HepG2 (cell line): ENCODE data around the gene RAP1GAP2. TPM values are rescaled to one million over a fixed set of nuclear protein-coding genes. Genes with fewer than 3 reads are reported as not detected.

Source experiments
- ATAC-seq: fragments of 200-7000 bp; cut with Tn5 transposase; 3 replicates; pipeline ENCODE4 v1.9.1; 2020; ENCODE audit warnings: mild to moderate bottlenecking, moderate library complexity
- BruUV-seq: library from RNA; stranded (reverse); fragments of 400-500 nt; replicated peaks from 2 replicates; lab custom pipeline; 2021; lab: Mats Ljungman, UMichigan
- CTCF ChIA-PET: fragments of 300-600 bp; formaldehyde crosslinking; extraction: SDS; loops from one replicate; lab custom pipeline; 2021; ENCODE audit warnings: low total read pairs, inconsistent platforms, low intra/inter-chr PET ratio; lab: Yijun Ruan, JAX
- POLR2A ChIA-PET: fragments of 350-600 bp; sonication (Branson Sonifier 250); formaldehyde crosslinking; loops from one replicate; lab custom pipeline; 2020; ENCODE audit warnings: antibody characterized with exemption, inconsistent platforms; lab: Yijun Ruan, JAX
- DNase-seq: peaks from one replicate; pipeline ENCODE4 v3.0.0-alpha.2; 2015; ENCODE audit warnings: low spot score
- FAIRE-seq: peaks from 3 replicates; lab custom pipeline; 2011; peaks lifted over from hg19 to GRCh38; lab: Jason Lieb, UNC
- H2AFZ ChIP-seq: one replicate; pipeline ENCODE4 v1.6.1; 2011; ENCODE audit warnings: low read length, inconsistent platforms
- H3K27ac ChIP-seq: fragments of 300-600 bp; 3 replicates; pipeline ENCODE4 v1.8.0; 2011; ENCODE audit warnings: mixed run types, mild to moderate bottlenecking, mixed read lengths, low read length, inconsistent platforms; ENCODE audit not compliant: insufficient read depth; ENCODE audit errors: extremely low read length
- H3K27me3 ChIP-seq, 2 experiments: fragments of 200-600 bp in 1 of 2; 2 replicates in 1 of 2; 3 replicates in 1 of 2; pipeline versions ENCODE4 v1.6.0 to v1.8.0; 2011; ENCODE audit warnings: low read length in 2 of 2, mild to moderate bottlenecking in 2 of 2, moderate library complexity in 2 of 2, inconsistent platforms in 1 of 2; ENCODE audit not compliant: insufficient read depth in 2 of 2, control insufficient read depth in 1 of 2
- H3K36me3 ChIP-seq, 2 experiments: fragments of 200-600 bp in 1 of 2; replicated peaks in 1 of 2; 2 replicates in 1 of 2; 3 replicates in 1 of 2; pipeline versions ENCODE4 v1.5.1 to v1.8.0; 2011; ENCODE audit warnings: low read length in 2 of 2, inconsistent platforms in 1 of 2; ENCODE audit not compliant: insufficient read depth in 2 of 2, control insufficient read depth in 1 of 2
- H3K4me1 ChIP-seq: 2 replicates; pipeline ENCODE4 v1.5.1; 2012; ENCODE audit warnings: low read length, inconsistent platforms; ENCODE audit not compliant: insufficient read depth
- H3K4me2 ChIP-seq: 2 replicates; pipeline ENCODE4 v1.6.0; 2011; ENCODE audit warnings: low read depth, low read length, inconsistent platforms
- H3K4me3 ChIP-seq, 3 experiments: fragments of 200-600 bp in 1 of 3; sonication (generic), shearing (Covaris generic) in 1 of 3; replicated peaks in 1 of 3; 2 replicates each; pipeline ENCODE4 v1.5.1; 2011 to 2016; ENCODE audit warnings: low read length in 3 of 3, inconsistent platforms in 2 of 3, low read depth in 2 of 3, mild to moderate bottlenecking in 2 of 3, control low read depth in 1 of 3, mixed read lengths in 1 of 3; ENCODE audit not compliant: insufficient read depth in 1 of 3
- H3K79me2 ChIP-seq: one replicate; pipeline ENCODE4 v1.6.1; 2011; ENCODE audit warnings: low read length, inconsistent platforms; ENCODE audit not compliant: insufficient read depth
- H3K9ac ChIP-seq: 2 replicates; pipeline ENCODE4 v1.6.0; 2011; ENCODE audit warnings: mild to moderate bottlenecking, low read depth, low read length, inconsistent platforms; ENCODE audit not compliant: insufficient read depth
- H3K9me3 ChIP-seq: 2 replicates; pipeline ENCODE4 v1.5.1; 2012; ENCODE audit warnings: mild to moderate bottlenecking, low read length
- H4K20me1 ChIP-seq: 2 replicates; pipeline ENCODE4 v1.6.0; 2011; ENCODE audit warnings: inconsistent platforms, mild to moderate bottlenecking, low read length, moderate library complexity; ENCODE audit not compliant: insufficient read depth
- ARHGAP35 ChIP-seq: sonication (generic); formaldehyde crosslinking; IDR thresholded peaks from 2 replicates; pipeline ENCODE4 v1.9.0; 2022; ENCODE audit warnings: mild to moderate bottlenecking, inconsistent platforms, moderate library complexity, missing genetic modification reagents, borderline replicate concordance
- ATAD3A ChIP-seq: sonication (generic); formaldehyde crosslinking; IDR thresholded peaks from 2 replicates; pipeline ENCODE4 v1.4.0; 2020; ENCODE audit warnings: missing genetic modification reagents
- DBP ChIP-seq: sonication (generic); formaldehyde crosslinking; IDR thresholded peaks from 2 replicates; pipeline ENCODE4 v1.4.0; 2020; ENCODE audit warnings: missing genetic modification reagents; ENCODE audit errors: not compliant biosample characterization
- KDM3A ChIP-seq: IDR thresholded peaks from 2 replicates; pipeline ENCODE4 v1.6.1; 2018; ENCODE audit warnings: low read depth, missing compliant biosample characterization
- NONO ChIP-seq, 2 experiments: fragments of 450-650 bp in 1 of 2; sonication (generic) in 1 of 2; formaldehyde crosslinking in 1 of 2; IDR thresholded peaks in 1 of 2; conservative IDR thresholded peaks in 1 of 2; 2 replicates each; pipeline versions ENCODE4 v1.6.1 to v1.8.0; 2017 to 2022; ENCODE audit warnings: mild to moderate bottlenecking in 1 of 2, missing genetic modification reagents in 1 of 2, moderate library complexity in 1 of 2
- PCBP1 ChIP-seq: fragments of 200-400 bp; formaldehyde crosslinking; IDR thresholded peaks from 2 replicates; pipeline ENCODE4 v1.6.1; 2017; ENCODE audit warnings: mild to moderate bottlenecking, low read depth, low read length, borderline replicate concordance
- PHF8 ChIP-seq: sonication (generic); formaldehyde crosslinking; IDR thresholded peaks from 2 replicates; pipeline ENCODE4 v1.5.0; 2020; ENCODE audit warnings: missing genetic modification reagents
- RFXAP ChIP-seq: sonication (generic); formaldehyde crosslinking; IDR thresholded peaks from 2 replicates; pipeline ENCODE4 v1.4.0; 2020; ENCODE audit warnings: missing genetic modification reagents, borderline replicate concordance
- RXRA ChIP-seq: sonication (generic); formaldehyde crosslinking; IDR thresholded peaks from 2 replicates; pipeline ENCODE4 v1.5.1; 2020; ENCODE audit warnings: missing genetic modification reagents
- ZBTB7B ChIP-seq: sonication (generic); formaldehyde crosslinking; IDR thresholded peaks from 2 replicates; pipeline ENCODE4 v1.4.0; 2020; ENCODE audit warnings: missing genetic modification reagents
- ZNF547 ChIP-seq: sonication (generic); formaldehyde crosslinking; IDR thresholded peaks from 2 replicates; pipeline ENCODE4 v1.5.1; 2020; ENCODE audit warnings: mild to moderate bottlenecking, missing genetic modification reagents
- WGBS: methylation state at CpG from one replicate; pipeline ENCODE4 v1.1.6; 2017; ENCODE audit warnings: low lambda C conversion rate; 5-methylcytosine and 5-hydroxymethylcytosine counted together
- in situ Hi-C: cut with HindIII; loops from 2 replicates; pipeline ENCODE4 v1.10.0; 2017; ENCODE audit warnings: low pct_unique_long_range_greater_than_20kb; ENCODE audit not compliant: extremely low pct_ligation_motif_present
- intact Hi-C: fragments of 100-400 bp; cut with micrococcal nuclease; formaldehyde crosslinking; loops from one replicate; pipeline ENCODE4 v1.10.0; 2022; ENCODE audit not compliant: unreplicated experiment
- polyA plus RNA-seq, 8 experiments: library from polyadenylated mRNA; depleted of rRNA in 3 of 8; stranded (reverse) in 7 of 8; unstranded in 1 of 8; fragments of >200 nt; fragmentation: Illumina TruSeq in 4 of 8; extraction: Trizol in 4 of 8; gene quantifications; 2 replicates each; pipeline versions ENCODE4 v1.2.1 to v1.2.3, GENCODE V29; 2011 to 2016; ENCODE audit warnings: low read depth in 4 of 8, missing spikeins in 1 of 8, mixed read lengths in 1 of 8; ENCODE audit not compliant: insufficient read depth in 1 of 8
- total RNA-seq, 5 experiments: library from RNA; depleted of rRNA; stranded (reverse); fragments of >200 nt; fragmentation: Illumina TruSeq; extraction: Trizol; gene quantifications; 2 replicates each; pipeline ENCODE4 v1.2.3, GENCODE V29; 2016; ENCODE audit warnings: low read depth in 1 of 5

RAP1GAP2 gene
- total and polyA plus RNA-seq, 2 of the 13 experiments (the other 11 are each of a cell fraction or from before 2014, with no cell fraction given): 10.9 to 12.0 TPM

DNA sequence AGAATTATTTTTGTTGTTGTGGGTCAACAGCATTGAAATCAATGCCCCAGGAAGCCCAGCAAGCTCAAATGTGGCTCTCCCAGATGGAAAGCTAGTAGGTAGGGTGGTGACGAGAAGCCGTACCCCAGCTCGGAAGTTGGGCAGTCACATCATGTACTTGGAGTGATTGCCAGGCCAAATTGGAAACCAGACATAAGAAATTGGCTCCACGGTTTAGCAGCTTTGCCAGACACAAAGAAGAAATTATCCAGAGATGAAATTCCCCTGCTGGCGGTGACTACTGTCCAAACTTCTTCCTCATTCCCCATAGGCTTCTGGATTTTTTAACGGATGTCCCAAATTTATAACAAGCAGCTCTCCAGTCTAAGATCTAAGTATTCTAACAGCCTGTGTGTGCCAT is 171.3 kb downstream of the RAP1GAP2 start:
- DNase-seq (no peak), ATAC-seq (no peak), FAIRE-seq (no peak)
- no peak overlapping the region for H3K4me2 ChIP-seq
- 90% methylated on average over 6 of the region's 6 CpGs for WGBS
- intact Hi-C loops: no loop called here
- no peak for TF ChIP-seq ARHGAP35 (CRISPR knock-in tag)
- TF ChIP-seq NONO (IDR thresholded peaks at IDR 0.05): no peak
- no peak for TF ChIP-seq NONO (CRISPR knock-in tag; conservative IDR thresholded peaks at IDR 0.05)
- no peak for TF ChIP-seq DBP
- TF ChIP-seq ZBTB7B (CRISPR knock-in tag): no peak
- TF ChIP-seq KDM3A (CRISPR knock-in tag): no peak
- TF ChIP-seq RFXAP (CRISPR knock-in tag): no peak
- TF ChIP-seq PCBP1: no peak
- no peak for TF ChIP-seq ZNF547 (CRISPR knock-in tag)
- no peak for TF ChIP-seq ATAD3A (CRISPR knock-in tag)
- TF ChIP-seq RXRA (CRISPR knock-in tag): no peak
- TF ChIP-seq PHF8 (CRISPR knock-in tag): no peak
- in situ Hi-C loops: no loop called here
- H3K27me3 ChIP-seq: no peaks in the 10 kb centered on the region
- no peak overlapping the region for H3K4me3 ChIP-seq
- peaks cover 5% of the 10 kb centered on the region for H3K4me1 ChIP-seq
- H4K20me1 ChIP-seq: no peaks in the 10 kb centered on the region
- no TSS peak for BruUV-seq
- H3K9ac ChIP-seq: no peak overlapping the region
- H3K9me3 ChIP-seq: no peaks in the 10 kb centered on the region
- no peak overlapping the region for H2AFZ ChIP-seq
- no peaks in the 10 kb centered on the region for H3K79me2 ChIP-seq
- ChIA-PET CTCF (no interaction called here), POLR2A (no interaction called here)
- no peaks in the 10 kb centered on the region for H3K36me3 ChIP-seq
- no peak overlapping the region for H3K27ac ChIP-seq
